ENCODE data around the gene VAT1. TPM values are rescaled to one million over a fixed set of nuclear protein-coding genes. Genes with fewer than 3 reads are reported as not detected.

The VAT1 gene
- total and polyA plus RNA-seq, 2 of the 13 experiments (the other 11 are each of a cell fraction or from before 2014, with no cell fraction given): 143 to 205 TPM

- 0 out of 2 replicates have a peak, but pooled peaks have one; percentile 22 for TF ChIP-seq ZBTB40 (IDR thresholded peaks at IDR 0.05)
- TF ChIP-seq ZBTB40 (CRISPR knock-in tag; IDR thresholded peaks at IDR 0.05): no peak
- TF ChIP-seq ZFP36 (IDR thresholded peaks at IDR 0.05; ENCODE audit: borderline replicate concordance, low read depth, low read length, partially characterized antibody): no peak
- TF ChIP-seq MBD4 (IDR thresholded peaks at IDR 0.05; ENCODE audit: borderline replicate concordance, low read length): no peak
- TF ChIP-seq ZNF30 (CRISPR knock-in tag; IDR thresholded peaks at IDR 0.05): no peak
- TF ChIP-seq ZNF841 (CRISPR knock-in tag; IDR thresholded peaks at IDR 0.05; ENCODE audit: borderline replicate concordance): no peak
- TF ChIP-seq, protein P1, sequence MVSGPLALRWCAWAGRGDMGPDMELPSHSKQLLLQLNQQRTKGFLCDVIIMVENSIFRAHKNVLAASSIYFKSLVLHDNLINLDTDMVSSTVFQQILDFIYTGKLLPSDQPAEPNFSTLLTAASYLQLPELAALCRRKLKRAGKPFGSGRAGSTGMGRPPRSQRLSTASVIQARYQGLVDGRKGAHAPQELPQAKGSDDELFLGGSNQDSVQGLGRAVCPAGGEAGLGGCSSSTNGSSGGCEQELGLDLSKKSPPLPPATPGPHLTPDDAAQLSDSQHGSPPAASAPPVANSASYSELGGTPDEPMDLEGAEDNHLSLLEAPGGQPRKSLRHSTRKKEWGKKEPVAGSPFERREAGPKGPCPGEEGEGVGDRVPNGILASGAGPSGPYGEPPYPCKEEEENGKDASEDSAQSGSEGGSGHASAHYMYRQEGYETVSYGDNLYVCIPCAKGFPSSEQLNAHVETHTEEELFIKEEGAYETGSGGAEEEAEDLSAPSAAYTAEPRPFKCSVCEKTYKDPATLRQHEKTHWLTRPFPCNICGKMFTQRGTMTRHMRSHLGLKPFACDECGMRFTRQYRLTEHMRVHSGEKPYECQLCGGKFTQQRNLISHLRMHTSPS (CRISPR knock-in tag; IDR thresholded peaks at IDR 0.05; ENCODE audit: low read depth): no peak
- TF ChIP-seq, protein P2, sequence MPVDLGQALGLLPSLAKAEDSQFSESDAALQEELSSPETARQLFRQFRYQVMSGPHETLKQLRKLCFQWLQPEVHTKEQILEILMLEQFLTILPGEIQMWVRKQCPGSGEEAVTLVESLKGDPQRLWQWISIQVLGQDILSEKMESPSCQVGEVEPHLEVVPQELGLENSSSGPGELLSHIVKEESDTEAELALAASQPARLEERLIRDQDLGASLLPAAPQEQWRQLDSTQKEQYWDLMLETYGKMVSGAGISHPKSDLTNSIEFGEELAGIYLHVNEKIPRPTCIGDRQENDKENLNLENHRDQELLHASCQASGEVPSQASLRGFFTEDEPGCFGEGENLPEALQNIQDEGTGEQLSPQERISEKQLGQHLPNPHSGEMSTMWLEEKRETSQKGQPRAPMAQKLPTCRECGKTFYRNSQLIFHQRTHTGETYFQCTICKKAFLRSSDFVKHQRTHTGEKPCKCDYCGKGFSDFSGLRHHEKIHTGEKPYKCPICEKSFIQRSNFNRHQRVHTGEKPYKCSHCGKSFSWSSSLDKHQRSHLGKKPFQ (CRISPR knock-in tag; IDR thresholded peaks at IDR 0.05; ENCODE audit: insufficient replicate concordance): peak; percentile 87
- TF ChIP-seq, protein P3, sequence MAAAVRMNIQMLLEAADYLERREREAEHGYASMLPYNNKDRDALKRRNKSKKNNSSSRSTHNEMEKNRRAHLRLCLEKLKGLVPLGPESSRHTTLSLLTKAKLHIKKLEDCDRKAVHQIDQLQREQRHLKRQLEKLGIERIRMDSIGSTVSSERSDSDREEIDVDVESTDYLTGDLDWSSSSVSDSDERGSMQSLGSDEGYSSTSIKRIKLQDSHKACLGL (CRISPR knock-in tag; IDR thresholded peaks at IDR 0.05): peak; percentile 62
- TF ChIP-seq MTF2 (CRISPR knock-in tag; IDR thresholded peaks at IDR 0.05; ENCODE audit: borderline replicate concordance): peak; percentile 3; the same call in 1 of the 2 replicates
- no peak; the same call in 1 of the 2 replicates for TF ChIP-seq KAT7 (CRISPR knock-in tag; IDR thresholded peaks at IDR 0.05; ENCODE audit: borderline replicate concordance)
- 0 out of 2 replicates have a peak, but pooled peaks have one; percentile 10 for TF ChIP-seq TP53 (CRISPR knock-in tag; conservative IDR thresholded peaks at IDR 0.05)
- TF ChIP-seq NFYB (CRISPR knock-in tag; IDR thresholded peaks at IDR 0.05): no peak
- TF ChIP-seq ZNF414 (CRISPR knock-in tag; IDR thresholded peaks at IDR 0.05): no peak; the same call in 1 of the 2 replicates
Observed at GRCh38 chr17:42979511-42980273, 42.5 kb downstream of the VAT1 start, which contains the start of gene PTGES3L (continued).
